MG63 (cell line): ENCODE data around the gene OR2T6. TPM values are rescaled to one million over a fixed set of nuclear protein-coding genes. Genes with fewer than 3 reads are reported as not detected.
"Not testable (repeated sequence)": the region's sequence is repeated elsewhere in the genome, so short reads cannot be mapped to it uniquely, and the experiment has no call there.

ENCODE experiments used
- DNase-seq: peaks from one replicate; pipeline ENCODE4 v3.0.0-alpha.2; 2020
- H3K27me3 ChIP-seq: fragments of 250-450 bp; sonication (Bioruptor Pico); 2 replicates; pipeline ENCODE4 v1.5.1; 2020; ENCODE audit warnings: mild to moderate bottlenecking, moderate library complexity
- H3K36me3 ChIP-seq: fragments of 250-450 bp; sonication (Bioruptor Pico); 2 replicates; pipeline ENCODE4 v1.5.1; 2020; ENCODE audit warnings: mild to moderate bottlenecking, moderate library complexity
- H3K4me3 ChIP-seq: fragments of 250-450 bp; sonication (Bioruptor Pico); 2 replicates; pipeline ENCODE4 v1.5.1; 2020; ENCODE audit warnings: mild to moderate bottlenecking, moderate library complexity
- H3K9me3 ChIP-seq: fragments of 250-450 bp; sonication (Bioruptor Pico); 2 replicates; pipeline ENCODE4 v1.5.1; 2020; ENCODE audit warnings: mild to moderate bottlenecking, moderate library complexity
- total RNA-seq: library from RNA; depleted of rRNA; stranded (reverse); fragments of >200 nt; shearing (Covaris generic); gene quantifications from 2 replicates; pipeline ENCODE4 v1.2.3, GENCODE V29; 2014; ENCODE audit warnings: low replicate concordance; rRNA removed

Gene OR2T6
- total RNA-seq, 1 experiment from 2014 or later: not detected

GRCh38 chr1:248421384-248421783 lies 45.8 kb downstream of the OR2T6 start:
- DNase-seq: no peak
- Histone ChIP-seq H3K9me3 (peaks cover 25% of the 10 kb centered on the region), H3K4me3 (no peak overlapping the region), H3K36me3 (no peaks in the 10 kb centered on the region), H3K27me3 (no peaks in the 10 kb centered on the region)

DNA sequence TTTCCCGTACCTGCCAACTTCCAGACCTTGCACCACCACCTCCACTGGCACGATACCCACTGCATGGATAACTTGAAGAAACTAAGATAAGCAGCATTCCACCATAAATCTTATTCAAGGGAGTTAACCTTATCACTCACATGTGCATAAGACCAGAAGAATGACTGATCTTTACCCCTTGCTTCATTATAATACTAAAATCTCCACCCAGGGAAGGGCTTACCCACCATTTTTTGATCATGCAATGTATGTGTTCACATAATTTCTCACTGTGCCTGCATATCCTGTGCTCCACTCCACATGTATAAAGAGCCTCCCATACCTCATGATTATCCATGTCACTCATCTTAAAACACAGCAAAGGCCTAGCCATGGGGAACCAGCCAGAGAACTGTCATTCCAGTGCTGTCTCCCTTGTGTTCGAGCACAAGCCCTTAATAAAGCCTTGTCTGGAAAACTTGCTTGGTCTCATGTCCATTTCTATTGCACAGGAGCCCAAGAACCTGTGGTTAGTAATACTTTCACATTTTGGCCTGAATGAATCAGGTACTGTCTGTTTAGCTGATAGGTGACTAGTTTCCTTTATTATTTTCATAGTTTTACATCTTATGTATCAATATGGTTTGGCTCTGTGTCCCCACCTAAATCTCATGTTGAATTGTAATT lies 52.1 kb downstream of the OR2T6 start:
- not testable (repeated sequence) for H3K9me3 ChIP-seq, H3K4me3 ChIP-seq, DNase-seq, H3K27me3 ChIP-seq, H3K36me3 ChIP-seq

- H3K9me3 ChIP-seq, DNase-seq: not testable (repeated sequence)
These were observed 52.6 kb downstream of the OR2T6 start for GRCh38 chr1:248428192-248428533.

DNA sequence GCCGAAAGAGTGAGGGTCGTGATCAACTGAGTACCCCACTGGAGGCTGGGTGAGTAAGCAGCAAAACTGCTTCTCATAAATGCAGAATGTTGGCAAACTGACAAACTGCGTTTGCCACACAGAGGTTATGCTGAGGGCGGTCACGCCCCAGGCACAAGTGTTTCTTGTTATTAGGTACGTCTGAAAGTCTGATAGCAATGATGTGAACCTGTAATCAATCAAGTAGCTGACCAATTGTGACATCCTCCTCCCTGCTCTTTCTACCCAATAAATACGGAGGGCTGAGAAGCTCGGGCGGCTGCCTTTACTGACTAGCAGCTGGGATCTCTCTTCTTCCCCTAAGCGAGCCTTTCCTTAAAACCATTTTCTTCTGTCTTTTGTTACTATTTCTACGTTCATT lies 56.1 kb downstream of the OR2T6 start:
- not testable (repeated sequence) for H3K4me3 ChIP-seq, DNase-seq, H3K9me3 ChIP-seq, H3K36me3 ChIP-seq, H3K27me3 ChIP-seq

More at GRCh38 chr1:248428192-248428533, 52.6 kb downstream of the OR2T6 start:
- H3K36me3 ChIP-seq, H3K4me3 ChIP-seq, H3K27me3 ChIP-seq: not testable (repeated sequence)

DNA sequence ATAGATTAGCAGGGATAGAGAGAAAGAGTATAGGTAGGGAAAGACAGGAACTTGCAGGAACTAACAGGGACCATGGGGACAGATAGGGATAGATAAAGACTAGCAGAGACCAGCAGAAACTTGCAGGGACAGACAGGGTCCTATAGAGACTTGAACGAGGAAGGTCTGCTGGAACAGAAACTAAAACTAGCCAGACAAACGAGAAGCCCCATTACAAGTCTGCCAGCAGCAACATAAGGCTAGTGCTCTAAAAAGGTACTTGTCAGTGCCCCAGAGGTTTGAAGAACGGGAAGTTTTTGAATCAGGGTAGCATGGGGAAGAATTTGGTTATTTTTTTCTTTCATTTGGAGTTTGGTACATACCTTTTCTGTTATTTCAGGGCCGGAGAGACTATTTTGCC lies 56.7 kb downstream of the OR2T6 start:
- not testable (repeated sequence) for H3K27me3 ChIP-seq, DNase-seq, H3K4me3 ChIP-seq, H3K36me3 ChIP-seq, H3K9me3 ChIP-seq

DNA sequence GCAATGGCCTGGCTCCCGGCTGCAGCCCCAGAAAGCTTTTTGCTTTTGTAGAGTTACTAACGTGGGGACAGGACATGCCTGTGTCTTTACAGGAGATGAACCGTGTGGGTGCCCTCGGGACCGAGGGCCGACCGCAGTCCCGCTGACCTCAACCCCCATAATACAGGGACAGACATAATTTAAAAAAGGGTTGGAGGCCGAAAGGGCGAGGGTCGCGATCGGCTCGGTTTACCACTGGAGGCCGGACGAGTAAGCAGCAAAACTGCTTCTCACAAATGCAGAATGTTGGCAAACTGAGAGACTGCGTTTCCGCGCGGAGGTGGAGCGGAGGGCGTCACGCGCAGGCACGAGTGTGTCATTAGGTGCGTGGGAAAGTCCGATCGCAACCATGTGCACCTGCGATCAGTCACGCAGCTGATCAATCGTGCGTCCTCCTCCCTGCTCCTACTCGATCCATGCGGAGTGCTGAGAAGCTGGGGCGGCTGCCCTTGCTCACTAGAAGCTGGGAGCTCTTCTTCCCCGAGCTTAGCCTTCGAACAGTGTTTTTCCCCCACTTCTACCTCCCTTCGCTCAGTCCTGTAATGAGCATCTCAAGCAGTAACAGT lies 58.4 kb downstream of the OR2T6 start:
- H3K36me3 ChIP-seq: not testable (repeated sequence)

DNA sequence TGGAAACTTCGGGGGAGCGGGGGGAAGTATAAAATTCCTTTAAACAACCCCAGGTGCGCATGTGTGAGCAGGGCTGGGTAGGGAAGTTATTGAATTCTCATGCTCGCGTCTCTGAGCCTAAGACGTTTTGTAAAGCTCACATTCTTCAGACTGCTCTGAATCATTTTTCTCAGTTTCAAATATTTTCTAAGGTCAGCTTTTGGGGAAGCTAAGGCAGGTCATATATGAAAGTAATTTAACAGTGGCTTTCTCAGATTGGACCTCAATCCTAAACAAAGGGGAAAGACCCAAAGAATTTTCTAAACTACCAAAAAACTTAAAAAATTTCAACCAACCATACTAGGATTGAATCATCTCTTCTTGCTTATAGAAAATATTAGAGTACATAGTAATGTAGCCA lies 59.4 kb downstream of the OR2T6 start:
- H3K4me3 ChIP-seq, H3K9me3 ChIP-seq, DNase-seq, H3K27me3 ChIP-seq, H3K36me3 ChIP-seq: not testable (repeated sequence)

More for the DNA sequence above, 58.4 kb downstream of the OR2T6 start:
- not testable (repeated sequence) for H3K27me3 ChIP-seq, DNase-seq, H3K9me3 ChIP-seq, H3K4me3 ChIP-seq

DNA sequence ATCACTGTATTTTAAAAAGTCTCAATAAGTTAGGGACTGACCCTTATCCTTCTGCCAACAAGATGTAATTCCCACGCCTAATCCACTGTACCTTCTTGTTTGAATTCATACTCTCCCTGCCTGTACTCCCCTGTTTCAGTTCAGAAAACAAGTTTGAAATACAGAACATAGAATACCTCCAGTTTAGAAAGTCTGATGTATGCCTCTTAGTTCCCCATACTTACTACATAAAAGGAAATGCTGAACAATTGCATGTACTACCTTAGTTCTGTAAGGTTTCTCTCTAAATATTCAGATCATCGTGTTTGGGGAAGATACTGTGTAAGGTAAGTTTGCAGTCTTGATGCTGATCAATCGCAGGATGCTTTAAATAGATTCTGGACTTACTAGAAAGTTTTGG lies 60.8 kb downstream of the OR2T6 start:
- not testable (repeated sequence) for DNase-seq, H3K27me3 ChIP-seq, H3K4me3 ChIP-seq, H3K36me3 ChIP-seq, H3K9me3 ChIP-seq

DNA sequence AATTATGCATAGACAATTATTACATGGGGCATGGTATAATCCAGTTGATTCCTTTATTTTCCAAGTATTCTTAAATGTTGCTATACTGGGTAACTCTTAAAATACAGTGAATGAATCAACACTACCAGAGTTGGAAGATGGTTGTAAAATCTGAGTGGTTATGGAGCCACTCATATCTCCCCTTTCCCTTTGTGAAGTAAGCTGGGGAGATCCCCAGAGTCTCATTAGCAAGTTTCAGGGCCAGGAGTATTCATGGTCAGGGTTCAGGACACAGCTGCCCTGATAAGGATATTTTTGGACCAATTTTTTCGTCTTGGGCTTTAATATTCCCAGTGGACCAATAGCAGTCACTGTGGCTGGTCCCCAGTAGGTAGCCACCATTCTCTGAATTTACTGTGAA lies 63.1 kb downstream of the OR2T6 start:
- not testable (repeated sequence) for H3K27me3 ChIP-seq, H3K9me3 ChIP-seq, H3K4me3 ChIP-seq, H3K36me3 ChIP-seq, DNase-seq

- not testable (repeated sequence) for H3K27me3 ChIP-seq, H3K36me3 ChIP-seq, H3K4me3 ChIP-seq, H3K9me3 ChIP-seq, DNase-seq
These were observed 63.7 kb downstream of the OR2T6 start for GRCh38 chr1:248439283-248439682.

Other genes with a start within 250 kb of the OR2T6 start
- not detected in 2 replicates for gene OR2M5, start 230.6 kb upstream of the OR2T6 start, total RNA-seq
- gene OR2M2, start 200.9 kb upstream of the OR2T6 start, total RNA-seq: not detected in 2 replicates
- gene OR2M3, start 178.5 kb upstream of the OR2T6 start, total RNA-seq: not detected in 2 replicates
- gene OR2M4, start 144.3 kb upstream of the OR2T6 start, total RNA-seq: not detected in 2 replicates
- not detected in 2 replicates for gene OR2T33, start 97.8 kb upstream of the OR2T6 start, total RNA-seq
- gene OR2T12, start 72.3 kb upstream of the OR2T6 start, total RNA-seq: not detected in 2 replicates
- not detected in 2 replicates for gene OR2M7, start 51.2 kb upstream of the OR2T6 start, total RNA-seq
- not detected in 2 replicates for gene OR14C36, start 27.0 kb upstream of the OR2T6 start, total RNA-seq
- gene OR2T4, start 14.1 kb upstream of the OR2T6 start, total RNA-seq: not detected in 2 replicates
- gene OR2T1, start 27.3 kb downstream of the OR2T6 start, total RNA-seq: not detected in 2 replicates
- not detected in 2 replicates for gene OR2T2, start 69.9 kb downstream of the OR2T6 start, total RNA-seq
- gene OR2T3, start 97.6 kb downstream of the OR2T6 start, total RNA-seq: not detected in 2 replicates
- gene OR2T5, start 112.8 kb downstream of the OR2T6 start, total RNA-seq: not detected in 2 replicates
- not detected in 2 replicates for gene OR2G6, start 132.3 kb downstream of the OR2T6 start, total RNA-seq
- not detected in 2 replicates for gene OR2T29, start 187.0 kb downstream of the OR2T6 start, total RNA-seq
- not detected in 2 replicates for gene OR2T34, start 199.0 kb downstream of the OR2T6 start, total RNA-seq
- gene OR2T10, start 222.0 kb downstream of the OR2T6 start, total RNA-seq: not detected in 2 replicates